DOHH2 (cell line): ENCODE measurements around the gene RIN1.
"Not testable (repeated sequence)": the region's sequence is repeated elsewhere in the genome, so short reads cannot be mapped to it uniquely, and the experiment has no call there.

Experiments
- EZH2phosphoT487 ChIP-seq: fragments of 200-600 bp; sonication (generic); IDR thresholded peaks from 2 replicates; pipeline ENCODE4 v1.6.1; 2017; ENCODE audit warnings: borderline replicate concordance, mild to moderate bottlenecking, antibody characterized with exemption, low read length, moderate library complexity, mixed read lengths
- TF ChIP-seq, protein P1 (sequence below): fragments of 200-600 bp; sonication (generic); IDR thresholded peaks from one replicate; pipeline ENCODE4 v1.5.1; 2014; ENCODE audit warnings: antibody characterized with exemption, mild to moderate bottlenecking, low read depth, low read length; ENCODE audit not compliant: poor library complexity, severe bottlenecking

DNA sequence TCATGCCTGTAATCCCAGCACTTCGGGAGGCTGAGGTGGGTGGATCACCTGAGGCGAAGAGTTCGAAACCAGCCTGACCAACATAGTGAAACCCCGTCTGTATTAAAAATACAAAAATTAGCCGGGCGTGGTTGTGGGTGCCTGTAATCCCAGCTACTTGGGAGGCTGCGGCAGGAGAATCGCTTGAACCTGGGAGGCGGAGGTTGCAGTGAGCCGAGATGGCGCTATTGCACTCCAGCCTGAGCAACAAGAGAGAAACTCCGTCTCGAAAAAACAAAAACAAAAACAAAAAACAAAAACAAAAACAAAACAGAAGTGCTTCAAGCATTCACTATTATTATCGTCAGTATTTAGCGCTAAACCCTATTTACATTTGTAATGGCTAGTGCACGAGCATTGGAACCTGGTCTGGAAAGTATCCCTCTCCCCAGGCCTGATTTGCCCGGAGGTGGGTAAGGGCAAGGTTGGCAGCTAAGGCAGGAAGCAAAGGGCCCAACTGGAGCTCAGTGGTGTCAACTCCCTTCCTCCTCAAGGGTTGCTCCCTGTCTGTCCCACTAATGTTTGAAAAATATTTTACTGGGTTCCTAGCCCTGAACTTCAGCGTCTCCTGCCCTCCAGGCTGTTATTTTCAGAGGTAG lies 25.3 kb downstream of the RIN1 start:
- TF ChIP-seq, protein P1, sequence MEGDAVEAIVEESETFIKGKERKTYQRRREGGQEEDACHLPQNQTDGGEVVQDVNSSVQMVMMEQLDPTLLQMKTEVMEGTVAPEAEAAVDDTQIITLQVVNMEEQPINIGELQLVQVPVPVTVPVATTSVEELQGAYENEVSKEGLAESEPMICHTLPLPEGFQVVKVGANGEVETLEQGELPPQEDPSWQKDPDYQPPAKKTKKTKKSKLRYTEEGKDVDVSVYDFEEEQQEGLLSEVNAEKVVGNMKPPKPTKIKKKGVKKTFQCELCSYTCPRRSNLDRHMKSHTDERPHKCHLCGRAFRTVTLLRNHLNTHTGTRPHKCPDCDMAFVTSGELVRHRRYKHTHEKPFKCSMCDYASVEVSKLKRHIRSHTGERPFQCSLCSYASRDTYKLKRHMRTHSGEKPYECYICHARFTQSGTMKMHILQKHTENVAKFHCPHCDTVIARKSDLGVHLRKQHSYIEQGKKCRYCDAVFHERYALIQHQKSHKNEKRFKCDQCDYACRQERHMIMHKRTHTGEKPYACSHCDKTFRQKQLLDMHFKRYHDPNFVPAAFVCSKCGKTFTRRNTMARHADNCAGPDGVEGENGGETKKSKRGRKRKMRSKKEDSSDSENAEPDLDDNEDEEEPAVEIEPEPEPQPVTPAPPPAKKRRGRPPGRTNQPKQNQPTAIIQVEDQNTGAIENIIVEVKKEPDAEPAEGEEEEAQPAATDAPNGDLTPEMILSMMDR, result not testable (repeated sequence)
- TF ChIP-seq EZH2phosphoT487, result not testable (repeated sequence)
